Femur (tissue), 1 donor: Measurements from ENCODE around the gene MAML1.

Experiments used
- DNase-seq: peaks from one replicate; pipeline ENCODE4 v3.0.0-alpha.2; 2017

The MAML1 gene

GRCh38 chr5:179794575-179794974, 62.0 kb downstream of the MAML1 start:
- no peak for DNase-seq

- DNase-seq = peak; percentile 44
Measured at GRCh38 chr5:179795049-179795862, 62.6 kb downstream of the MAML1 start.

- DNase-seq = peak; percentile 87
Measured at GRCh38 chr5:179795863-179796833, 63.5 kb downstream of the MAML1 start.

- DNase-seq = no peak
Measured at GRCh38 chr5:179796877-179797608, 64.4 kb downstream of the MAML1 start.

- DNase-seq = no peak
Measured at GRCh38 chr5:179797741-179798140, 65.1 kb downstream of the MAML1 start.

- DNase-seq = no peak
Measured at GRCh38 chr5:179798144-179798770, 65.6 kb downstream of the MAML1 start.

GRCh38 chr5:179798771-179799643, 66.4 kb downstream of the MAML1 start:
- DNase-seq = no peak

- DNase-seq = no peak
Measured at GRCh38 chr5:179799644-179799973, 67.0 kb downstream of the MAML1 start.

GRCh38 chr5:179800071-179800695, 67.6 kb downstream of the MAML1 start:
- DNase-seq = no peak

- no peak for DNase-seq
Measured at GRCh38 chr5:179800696-179801201, 68.1 kb downstream of the MAML1 start.

- peak; percentile 78 for DNase-seq
Measured at GRCh38 chr5:179801304-179802206, 68.9 kb downstream of the MAML1 start.

GRCh38 chr5:179802207-179802883, 69.7 kb downstream of the MAML1 start:
- no peak for DNase-seq

- no peak for DNase-seq
Measured at GRCh38 chr5:179802950-179803562, 70.4 kb downstream of the MAML1 start.

GRCh38 chr5:179803651-179804554, 71.3 kb downstream of the MAML1 start:
- no peak for DNase-seq

GRCh38 chr5:179804555-179804947, 71.9 kb downstream of the MAML1 start:
- DNase-seq = no peak

GRCh38 chr5:179805070-179805528, 72.5 kb downstream of the MAML1 start:
- no peak for DNase-seq

- peak; percentile 57 for DNase-seq
Measured at GRCh38 chr5:179805529-179806249, 73.1 kb downstream of the MAML1 start.
